HFFc6 (cell line): ENCODE data around the gene RPUSD1. TPM values are rescaled to one million over a fixed set of nuclear protein-coding genes. Genes with fewer than 3 reads are reported as not detected.

Experiments
- DNase-seq: peaks from one replicate; pipeline ENCODE4 v3.0.0-alpha.2; 2018
- H3K27ac Mint-ChIP-seq: 2 replicates; pipeline ENCODE4 v1.8.0; 2020; ENCODE audit warnings: mild to moderate bottlenecking, mixed read lengths
- H3K27me3 Mint-ChIP-seq: 2 replicates; pipeline ENCODE4 v1.8.0; 2021; ENCODE audit warnings: mild to moderate bottlenecking, moderate library complexity, mixed read lengths; ENCODE audit not compliant: insufficient read depth
- H3K36me3 Mint-ChIP-seq: 2 replicates; pipeline ENCODE4 v1.8.0; 2021; ENCODE audit warnings: low read depth, mixed read lengths
- H3K4me1 Mint-ChIP-seq: 2 replicates; pipeline ENCODE4 v1.8.0; 2020; ENCODE audit warnings: low read depth, mixed read lengths
- H3K4me3 Mint-ChIP-seq: 2 replicates; pipeline ENCODE4 v1.8.0; 2020; ENCODE audit warnings: mild to moderate bottlenecking, moderate library complexity, mixed read lengths
- H3K9me3 Mint-ChIP-seq: 2 replicates; pipeline ENCODE4 v1.8.0; 2020; ENCODE audit warnings: mild to moderate bottlenecking, mixed read lengths
- CTCF ChIP-seq: fragments of 200-600 bp; sonication (generic); IDR thresholded peaks from 2 replicates; pipeline ENCODE4 v1.5.0; 2021; ENCODE audit warnings: antibody characterized with exemption, mild to moderate bottlenecking
- total RNA-seq, 6 experiments: library from RNA; stranded (reverse); fragmentation: NEBNext Ultra II Directional; extraction: Animal tissue kit (Norgen Biotek cat#: 25700); gene quantifications; 2 replicates in 1 of 6; 3 replicates in 5 of 6; pipeline ENCODE4 v1.2.3, GENCODE V29; 2021

Gene RPUSD1
- total RNA-seq, 6 experiments from 2014 or later = 23.8 to 32.8 (median 25.8) TPM

- TF ChIP-seq CTCF = no peak
- H3K4me1 Mint-ChIP-seq = no peaks in the 10 kb centered on the region
- DNase-seq = no peak
- H3K9me3 Mint-ChIP-seq = no peaks in the 10 kb centered on the region
- H3K27me3 Mint-ChIP-seq = peaks cover 8% of the 10 kb centered on the region
- H3K27ac Mint-ChIP-seq = no peak overlapping the region
- H3K36me3 Mint-ChIP-seq = peaks cover 4% of the 10 kb centered on the region; the same call in 1 of the 2 replicates
- no peak overlapping the region for H3K4me3 Mint-ChIP-seq
Measured at GRCh38 chr16:796296-797119, 8.3 kb upstream of the RPUSD1 start.

GRCh38 chr16:795580-796229, 7.5 kb upstream of the RPUSD1 start:
- peaks cover 10% of the 10 kb centered on the region; the same call in 1 of the 2 replicates for H3K36me3 Mint-ChIP-seq
- peaks cover 4% of the 10 kb centered on the region for H3K27me3 Mint-ChIP-seq
- no peak for DNase-seq
- H3K27ac Mint-ChIP-seq = no peak overlapping the region
- no peaks in the 10 kb centered on the region for H3K9me3 Mint-ChIP-seq
- TF ChIP-seq CTCF = no peak
- no peak overlapping the region for H3K4me3 Mint-ChIP-seq
- H3K4me1 Mint-ChIP-seq = no peaks in the 10 kb centered on the region

GRCh38 chr16:794853-795466, 6.8 kb upstream of the RPUSD1 start:
- H3K27me3 Mint-ChIP-seq = peaks cover 4% of the 10 kb centered on the region
- no peak overlapping the region for H3K4me3 Mint-ChIP-seq
- H3K9me3 Mint-ChIP-seq = no peaks in the 10 kb centered on the region
- no peak overlapping the region for H3K27ac Mint-ChIP-seq
- no peaks in the 10 kb centered on the region for H3K4me1 Mint-ChIP-seq
- H3K36me3 Mint-ChIP-seq = peaks cover 10% of the 10 kb centered on the region; the same call in 1 of the 2 replicates
- no peak for DNase-seq
- no peak for TF ChIP-seq CTCF

GRCh38 chr16:794091-794822, 6.1 kb upstream of the RPUSD1 start:
- peaks cover 4% of the 10 kb centered on the region for H3K27me3 Mint-ChIP-seq
- no peaks in the 10 kb centered on the region for H3K4me1 Mint-ChIP-seq
- no peak for TF ChIP-seq CTCF

GRCh38 chr16:793414-793813, 5.2 kb upstream of the RPUSD1 start:
- H3K27ac Mint-ChIP-seq = no peak overlapping the region

More at GRCh38 chr16:794091-794822, 6.1 kb upstream of the RPUSD1 start:
- DNase-seq = no peak
- H3K4me3 Mint-ChIP-seq = no peak overlapping the region
- H3K27ac Mint-ChIP-seq = no peak overlapping the region
- H3K36me3 Mint-ChIP-seq = peaks cover 10% of the 10 kb centered on the region; the same call in 1 of the 2 replicates
- H3K9me3 Mint-ChIP-seq = no peaks in the 10 kb centered on the region

More at GRCh38 chr16:793414-793813, 5.2 kb upstream of the RPUSD1 start:
- H3K4me3 Mint-ChIP-seq = no peak overlapping the region
- H3K27me3 Mint-ChIP-seq = peaks cover 4% of the 10 kb centered on the region
- no peak for DNase-seq
- TF ChIP-seq CTCF = no peak
- no peaks in the 10 kb centered on the region for H3K4me1 Mint-ChIP-seq
- H3K36me3 Mint-ChIP-seq = peaks cover 10% of the 10 kb centered on the region; the same call in 1 of the 2 replicates
- no peaks in the 10 kb centered on the region for H3K9me3 Mint-ChIP-seq
